Neural progenitor cell (in vitro differentiated cells): ENCODE measurements around the gene PRRG1. TPM values are rescaled to one million over a fixed set of nuclear protein-coding genes. Genes with fewer than 3 reads are reported as not detected.

ENCODE experiments used
- DNase-seq: peaks from one replicate; pipeline ENCODE4 v3.0.0-alpha.2; 2016; ENCODE audit warnings: low spot score
- H2AFZ ChIP-seq: fragments of 200-600 bp; sonication (generic); replicated peaks from 2 replicates; pipeline ENCODE4 v1.6.1; 2016; ENCODE audit warnings: antibody characterized with exemption
- H3F3A ChIP-seq: fragments of 200-600 bp; sonication (generic); 2 replicates; pipeline ENCODE4 v1.6.1; 2016; ENCODE audit warnings: antibody characterized with exemption, low read depth
- H3K27ac ChIP-seq: fragments of 200-600 bp; sonication (generic); 2 replicates; pipeline ENCODE4 v1.5.1; 2016; ENCODE audit warnings: mild to moderate bottlenecking
- H3K27me3 ChIP-seq: fragments of 200-600 bp; sonication (generic); 2 replicates; pipeline ENCODE4 v1.6.1; 2016; ENCODE audit warnings: mild to moderate bottlenecking, moderate library complexity
- H3K36me3 ChIP-seq: fragments of 200-600 bp; sonication (generic); 2 replicates; pipeline ENCODE4 v1.5.1; 2016
- H3K4me1 ChIP-seq: fragments of 200-600 bp; sonication (generic); 2 replicates; pipeline ENCODE4 v1.6.1; 2016; ENCODE audit warnings: mixed run types
- H3K4me2 ChIP-seq: fragments of 200-600 bp; sonication (generic); 2 replicates; pipeline ENCODE4 v1.6.1; 2016
- H3K4me3 ChIP-seq: fragments of 200-600 bp; sonication (generic); 2 replicates; pipeline ENCODE4 v1.5.1; 2016
- H3K79me2 ChIP-seq: fragments of 200-600 bp; sonication (generic); 2 replicates; pipeline ENCODE4 v1.6.1; 2016; ENCODE audit warnings: low read depth
- H3K9ac ChIP-seq: fragments of 200-600 bp; sonication (generic); 2 replicates; pipeline ENCODE4 v1.6.1; 2016
- H3K9me3 ChIP-seq: fragments of 200-600 bp; sonication (generic); 2 replicates; pipeline ENCODE4 v1.5.1; 2016; ENCODE audit warnings: low read depth
- H4K20me1 ChIP-seq: fragments of 200-600 bp; sonication (generic); 2 replicates; pipeline ENCODE4 v1.6.1; 2016; ENCODE audit warnings: low read depth
- H3K27ac Mint-ChIP-seq: 3 replicates; pipeline ENCODE4 v1.8.0; 2021; ENCODE audit warnings: mixed read lengths
- H3K27me3 Mint-ChIP-seq: 2 replicates; pipeline ENCODE4 v1.8.0; 2022; ENCODE audit warnings: low read depth, mild to moderate bottlenecking, inconsistent platforms, moderate library complexity, mixed read lengths; ENCODE audit not compliant: insufficient read depth
- H3K36me3 Mint-ChIP-seq: 3 replicates; pipeline ENCODE4 v1.8.0; 2021; ENCODE audit warnings: mixed read lengths
- H3K4me1 Mint-ChIP-seq: 3 replicates; pipeline ENCODE4 v1.8.0; 2021; ENCODE audit warnings: mixed read lengths
- H3K4me3 Mint-ChIP-seq: 3 replicates; pipeline ENCODE4 v1.8.0; 2021; ENCODE audit warnings: mild to moderate bottlenecking, moderate library complexity, mixed read lengths
- H3K9me3 Mint-ChIP-seq: 3 replicates; pipeline ENCODE4 v1.8.0; 2020; ENCODE audit warnings: mixed read lengths
- CTCF ChIP-seq: fragments of 200-600 bp; sonication (generic); IDR thresholded peaks from 2 replicates; pipeline ENCODE4 v1.5.1; 2017; ENCODE audit warnings: antibody characterized with exemption, mild to moderate bottlenecking
- EZH2 ChIP-seq: fragments of 200-600 bp; sonication (generic); IDR thresholded peaks from 2 replicates; pipeline ENCODE4 v1.6.1; 2017; ENCODE audit warnings: antibody characterized with exemption, mild to moderate bottlenecking, moderate library complexity
- EZH2phosphoT487 ChIP-seq: fragments of 200-600 bp; sonication (generic); IDR thresholded peaks from 2 replicates; pipeline ENCODE4 v1.6.1; 2017; ENCODE audit warnings: antibody characterized with exemption
- total RNA-seq: library from RNA; depleted of rRNA; stranded (reverse); fragments of >200 nt; gene quantifications from 2 replicates; pipeline ENCODE4 v1.2.3, GENCODE V29; 2015; ENCODE audit warnings: low replicate concordance

PRRG1 gene
- total RNA-seq, 1 donor from 2014 or later = 8.7 TPM

- H3K27ac ChIP-seq = no peak overlapping the region
- H3K36me3 Mint-ChIP-seq = peaks cover 2% of the 10 kb centered on the region
- TF ChIP-seq CTCF = no peak
- TF ChIP-seq EZH2 = no peak
- no peak for TF ChIP-seq EZH2phosphoT487
Observed at GRCh38 chrX:37409278-37409677, 60.1 kb downstream of the PRRG1 start.

GRCh38 chrX:37420185-37420584 lies 71.0 kb downstream of the PRRG1 start:
- Histone ChIP-seq H3K4me2 (no peak overlapping the region), H2AFZ (no peak overlapping the region)
- no peak overlapping the region for H3K4me3 Mint-ChIP-seq

More at GRCh38 chrX:37409278-37409677, 60.1 kb downstream of the PRRG1 start:
- Histone ChIP-seq H3K4me1 (peaks cover 11% of the 10 kb centered on the region), H3K27me3 (no peaks in the 10 kb centered on the region), H3K9me3 (no peaks in the 10 kb centered on the region), H3K79me2 (no peaks in the 10 kb centered on the region), H3K36me3 (no peaks in the 10 kb centered on the region), H4K20me1 (no peaks in the 10 kb centered on the region), H3K9ac (no peak overlapping the region), H2AFZ (no peak overlapping the region), H3K4me3 (no peak overlapping the region), H3F3A (no peaks in the 10 kb centered on the region), H3K4me2 (no peak overlapping the region)
- Mint-ChIP-seq H3K9me3 (peaks cover 2% of the 10 kb centered on the region), H3K4me3 (no peak overlapping the region), H3K27me3 (no peaks in the 10 kb centered on the region), H3K4me1 (no peaks in the 10 kb centered on the region), H3K27ac (no peak overlapping the region)
- DNase-seq = no peak

GRCh38 chrX:37420756-37421155 lies 71.6 kb downstream of the PRRG1 start:
- Histone ChIP-seq H3K27ac (no peak overlapping the region), H3K36me3 (no peaks in the 10 kb centered on the region), H3K9ac (no peak overlapping the region), H3K4me3 (no peak overlapping the region), H4K20me1 (no peaks in the 10 kb centered on the region), H3K4me1 (no peaks in the 10 kb centered on the region), H3K9me3 (no peaks in the 10 kb centered on the region), H3K79me2 (no peaks in the 10 kb centered on the region), H3K4me2 (no peak overlapping the region), H3F3A (no peaks in the 10 kb centered on the region), H2AFZ (no peak overlapping the region), H3K27me3 (no peaks in the 10 kb centered on the region)
- Mint-ChIP-seq H3K27me3 (no peaks in the 10 kb centered on the region), H3K9me3 (no peaks in the 10 kb centered on the region), H3K27ac (no peak overlapping the region), H3K4me1 (no peaks in the 10 kb centered on the region), H3K4me3 (no peak overlapping the region), H3K36me3 (no peaks in the 10 kb centered on the region)
- no peak for DNase-seq
- TF ChIP-seq EZH2 = no peak
- no peak for TF ChIP-seq CTCF
- TF ChIP-seq EZH2phosphoT487 = no peak

More at GRCh38 chrX:37420185-37420584, 71.0 kb downstream of the PRRG1 start:
- TF ChIP-seq EZH2phosphoT487 (no peak), EZH2 (no peak), CTCF (no peak)
- no peaks in the 10 kb centered on the region for H3K36me3 ChIP-seq
- no peaks in the 10 kb centered on the region for H3K4me1 Mint-ChIP-seq
- no peaks in the 10 kb centered on the region for H3F3A ChIP-seq
- H3K27me3 Mint-ChIP-seq = no peaks in the 10 kb centered on the region
- no peaks in the 10 kb centered on the region for H3K27me3 ChIP-seq
- H3K9me3 ChIP-seq = no peaks in the 10 kb centered on the region
- H3K9ac ChIP-seq = no peak overlapping the region
- DNase-seq = no peak
- H3K36me3 Mint-ChIP-seq = no peaks in the 10 kb centered on the region
- H4K20me1 ChIP-seq = no peaks in the 10 kb centered on the region
- no peak overlapping the region for H3K27ac ChIP-seq
- H3K79me2 ChIP-seq = no peaks in the 10 kb centered on the region
- no peak overlapping the region for H3K27ac Mint-ChIP-seq
- H3K4me3 ChIP-seq = no peak overlapping the region
- no peaks in the 10 kb centered on the region for H3K9me3 Mint-ChIP-seq
- no peaks in the 10 kb centered on the region for H3K4me1 ChIP-seq
